Suprapubic skin (tissue), 3 donors: ENCODE measurements around the gene P2RX7.

Source experiments
- CTCF ChIP-seq, 2 donors: fragments of 200-600 bp in 1 of 2; fragments of 450-650 bp in 1 of 2; sonication (generic) in 1 of 2; IDR thresholded peaks; one replicate each; pipeline ENCODE4 v1.5.1; 2016 to 2019; ENCODE audit warnings: antibody characterized with exemption in 2 of 2, mild to moderate bottlenecking in 1 of 2, moderate library complexity in 1 of 2
- POLR2A ChIP-seq, 2 donors: fragments of 450-650 bp; IDR thresholded peaks; one replicate each; pipeline ENCODE4 v1.6.1; 2017; ENCODE audit warnings: antibody characterized with exemption in 2 of 2, mild to moderate bottlenecking in 2 of 2, moderate library complexity in 2 of 2

DNA sequence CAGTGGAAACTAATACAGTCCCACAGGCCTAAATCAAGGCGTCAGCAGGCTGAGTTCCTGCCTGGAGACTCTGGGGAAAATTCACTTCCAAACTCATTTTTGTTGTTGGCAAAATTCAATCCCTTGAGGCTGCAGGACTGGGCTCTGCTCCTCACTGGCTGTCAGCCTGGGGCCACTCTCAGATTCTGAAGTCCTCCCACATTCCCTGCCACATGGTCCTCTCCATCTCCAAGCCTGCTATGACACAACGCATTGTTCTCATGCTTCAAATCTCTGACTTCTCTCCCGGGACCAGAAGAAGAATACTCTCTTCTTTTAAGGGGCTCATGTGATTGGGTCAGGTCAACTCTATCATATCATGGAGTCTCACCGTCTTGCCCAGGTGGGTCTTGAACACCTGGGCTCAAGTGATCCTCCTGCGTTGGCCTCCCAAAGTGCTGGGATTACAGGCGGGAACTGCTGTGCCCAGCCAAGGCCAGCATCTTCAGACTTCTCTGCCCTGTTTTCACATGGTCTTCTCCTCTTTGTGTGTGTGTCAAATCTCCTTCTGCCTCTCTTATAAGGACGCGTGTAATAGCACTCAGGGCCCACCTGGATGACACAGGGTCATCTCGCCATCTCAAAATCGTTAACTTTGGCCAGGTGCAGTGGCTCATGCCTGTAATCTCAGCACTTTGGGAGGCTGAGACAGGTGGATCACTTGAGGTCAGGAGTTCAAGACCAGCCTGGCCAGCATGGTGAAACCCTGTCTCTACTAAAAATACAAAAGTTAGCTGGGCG, 9.7 kb downstream of the P2RX7 start:
- TF ChIP-seq POLR2A (IDR thresholded peaks at IDR 0.05) (no peak), CTCF (IDR thresholded peaks at IDR 0.05) (no peak)
